OCI-LY3 (cell line): ENCODE results near the gene LPXN.

Source experiments
- H2AFZ ChIP-seq: fragments of 200-600, 300-600 bp; shearing (Covaris generic); 2 replicates; pipeline ENCODE4 v1.6.0; 2014; ENCODE audit warnings: antibody characterized with exemption, low read depth, low read length
- H3K27ac ChIP-seq: fragments of 200-600, 300-600 bp; sonication (generic); 2 replicates; pipeline ENCODE4 v1.5.1; 2014; ENCODE audit warnings: mild to moderate bottlenecking, low read length, moderate library complexity, mixed read lengths
- H3K27me3 ChIP-seq: fragments of 200-600, 300-600 bp; sonication (generic); 2 replicates; pipeline ENCODE4 v1.6.1; 2014; ENCODE audit warnings: low read depth, low read length, mixed read lengths
- H3K36me3 ChIP-seq: fragments of 200-600, 300-600 bp; sonication (generic); replicated peaks from 2 replicates; pipeline ENCODE3; 2014; ENCODE audit warnings: low read depth, low read length, mixed read lengths
- H3K4me1 ChIP-seq: fragments of 300-600, 200-600 bp; sonication (generic); 2 replicates; pipeline ENCODE4 v1.6.1; 2014; ENCODE audit warnings: low read length, mixed read lengths
- H3K4me2 ChIP-seq: fragments of 200-600, 300-600 bp; sonication (generic); 2 replicates; pipeline ENCODE4 v1.6.1; 2014; ENCODE audit warnings: low read length, mixed read lengths
- H3K4me3 ChIP-seq: fragments of 300-600, 200-600 bp; sonication (generic); 2 replicates; pipeline ENCODE4 v1.5.1; 2014; ENCODE audit warnings: antibody characterized with exemption, mild to moderate bottlenecking, low read length, moderate library complexity
- H3K79me2 ChIP-seq: fragments of 300-600, 200-600 bp; shearing (Covaris generic); 2 replicates; pipeline ENCODE4 v1.6.1; 2014; ENCODE audit warnings: mild to moderate bottlenecking, low read length, mixed read lengths
- H3K9ac ChIP-seq: fragments of 300-600, 200-600 bp; shearing (Covaris generic); 2 replicates; pipeline ENCODE4 v1.6.0; 2014; ENCODE audit warnings: mild to moderate bottlenecking, low read length, moderate library complexity
- H3K9me3 ChIP-seq: fragments of 200-600, 300-600 bp; shearing (Covaris generic); 2 replicates; pipeline ENCODE4 v1.6.1; 2014; ENCODE audit warnings: low read length, mixed read lengths; ENCODE audit not compliant: insufficient read depth
- H4K20me1 ChIP-seq: fragments of 200-600, 300-600 bp; sonication (generic); 2 replicates; pipeline ENCODE4 v1.6.1; 2016; ENCODE audit warnings: low read length, mixed read lengths; ENCODE audit not compliant: insufficient read depth
- EZH2phosphoT487 ChIP-seq: fragments of 200-600 bp; shearing (Covaris generic); IDR thresholded peaks from 2 replicates; pipeline ENCODE4 v1.6.1; 2018; ENCODE audit warnings: antibody characterized with exemption, mixed run types, low read depth
- TF ChIP-seq, protein P1 (sequence below): fragments of 200-600, 300-600 bp; sonication (generic); IDR thresholded peaks from 2 replicates; pipeline ENCODE4 v1.5.1; 2014; ENCODE audit warnings: antibody characterized with exemption, low read length, low read depth

LPXN gene

DNA sequence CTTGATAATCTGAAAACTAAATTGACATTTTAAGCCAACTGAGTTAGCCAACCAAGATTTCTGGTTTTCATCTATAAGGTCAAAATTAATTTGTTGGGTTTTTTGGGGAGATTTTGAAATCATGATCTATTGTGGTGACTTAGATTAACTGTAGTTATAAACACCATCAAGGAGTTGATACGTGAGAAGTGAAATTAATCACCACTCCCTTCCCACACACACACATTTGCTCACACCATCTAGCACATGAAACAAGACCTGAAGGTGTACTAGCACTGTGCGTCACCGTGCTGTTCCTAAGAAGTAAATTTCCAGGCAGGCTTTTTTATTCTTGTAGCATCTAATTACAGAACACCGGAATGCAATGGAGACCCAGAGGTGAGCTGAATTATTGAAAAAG, 69.8 kb downstream of the LPXN start:
- peaks cover 4% of the 10 kb centered on the region; the same call in 1 of the 2 replicates for H4K20me1 ChIP-seq
- no peaks in the 10 kb centered on the region for H3K9me3 ChIP-seq

DNA sequence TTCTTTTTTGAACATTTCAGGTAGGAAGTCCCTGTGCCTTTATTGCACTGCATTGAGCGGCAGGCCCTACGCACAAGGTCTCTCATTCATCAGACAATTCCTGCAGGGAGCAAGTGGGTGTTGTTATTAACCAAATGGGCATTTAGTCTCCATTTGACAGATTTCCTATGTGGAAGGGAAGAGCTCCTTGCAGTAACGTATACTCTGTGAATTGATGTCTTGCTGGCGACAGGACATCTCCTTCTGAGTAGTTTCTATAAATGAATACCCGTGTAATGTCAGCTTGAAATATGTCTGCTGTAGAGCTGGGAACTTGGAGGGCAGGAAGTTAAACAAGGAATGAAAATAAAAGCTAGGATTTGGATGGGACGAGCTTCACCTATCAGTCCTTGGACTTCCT, 71.4 kb downstream of the LPXN start:
- Histone ChIP-seq H3K36me3 (no peaks in the 10 kb centered on the region), H3K27ac (no peak overlapping the region), H3K79me2 (no peaks in the 10 kb centered on the region), H2AFZ (no peak overlapping the region), H3K9ac (no peak overlapping the region), H4K20me1 (peaks cover 4% of the 10 kb centered on the region; the same call in 1 of the 2 replicates), H3K4me2 (no peak overlapping the region), H3K4me3 (no peak overlapping the region), H3K9me3 (no peaks in the 10 kb centered on the region), H3K4me1 (peaks cover 40% of the 10 kb centered on the region), H3K27me3 (0 out of 2 replicates have a peak, but pooled peaks cover 13% of the 10 kb centered on the region)
- TF ChIP-seq EZH2phosphoT487: no peak
- TF ChIP-seq, protein P1, sequence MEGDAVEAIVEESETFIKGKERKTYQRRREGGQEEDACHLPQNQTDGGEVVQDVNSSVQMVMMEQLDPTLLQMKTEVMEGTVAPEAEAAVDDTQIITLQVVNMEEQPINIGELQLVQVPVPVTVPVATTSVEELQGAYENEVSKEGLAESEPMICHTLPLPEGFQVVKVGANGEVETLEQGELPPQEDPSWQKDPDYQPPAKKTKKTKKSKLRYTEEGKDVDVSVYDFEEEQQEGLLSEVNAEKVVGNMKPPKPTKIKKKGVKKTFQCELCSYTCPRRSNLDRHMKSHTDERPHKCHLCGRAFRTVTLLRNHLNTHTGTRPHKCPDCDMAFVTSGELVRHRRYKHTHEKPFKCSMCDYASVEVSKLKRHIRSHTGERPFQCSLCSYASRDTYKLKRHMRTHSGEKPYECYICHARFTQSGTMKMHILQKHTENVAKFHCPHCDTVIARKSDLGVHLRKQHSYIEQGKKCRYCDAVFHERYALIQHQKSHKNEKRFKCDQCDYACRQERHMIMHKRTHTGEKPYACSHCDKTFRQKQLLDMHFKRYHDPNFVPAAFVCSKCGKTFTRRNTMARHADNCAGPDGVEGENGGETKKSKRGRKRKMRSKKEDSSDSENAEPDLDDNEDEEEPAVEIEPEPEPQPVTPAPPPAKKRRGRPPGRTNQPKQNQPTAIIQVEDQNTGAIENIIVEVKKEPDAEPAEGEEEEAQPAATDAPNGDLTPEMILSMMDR: no peak

More for the DNA sequence above, 69.8 kb downstream of the LPXN start:
- Histone ChIP-seq H3K79me2 (no peaks in the 10 kb centered on the region), H2AFZ (no peak overlapping the region), H3K4me2 (no peak overlapping the region), H3K27ac (no peak overlapping the region), H3K4me3 (no peak overlapping the region), H3K4me1 (peaks cover 40% of the 10 kb centered on the region), H3K36me3 (no peaks in the 10 kb centered on the region), H3K27me3 (0 out of 2 replicates have a peak, but pooled peaks cover 13% of the 10 kb centered on the region), H3K9ac (no peak overlapping the region)
- TF ChIP-seq, protein P1: no peak
- no peak for TF ChIP-seq EZH2phosphoT487

DNA sequence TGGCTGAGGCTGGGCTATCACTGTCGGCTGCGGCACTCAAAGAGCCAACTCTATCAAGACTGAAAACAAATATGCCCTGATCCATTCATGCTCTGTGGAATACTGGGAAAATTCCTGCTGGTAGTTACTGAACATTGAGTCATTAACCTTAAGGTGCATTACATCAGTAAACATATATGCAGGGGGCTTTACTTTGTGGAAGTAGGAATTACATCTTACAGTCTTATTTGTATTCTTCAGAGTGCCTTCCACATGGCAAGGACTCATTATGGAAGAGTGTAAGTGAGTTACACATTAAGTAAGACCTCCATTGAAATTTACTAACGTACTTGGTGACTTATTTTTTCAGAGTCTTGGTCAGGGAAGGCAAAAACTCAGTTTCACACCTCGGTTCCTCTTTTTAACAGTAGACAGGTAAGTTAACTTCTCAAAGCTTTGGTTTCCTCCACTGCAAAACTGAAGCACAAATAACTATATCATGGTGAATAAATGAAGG, 72.2 kb downstream of the LPXN start:
- peaks cover 40% of the 10 kb centered on the region for H3K4me1 ChIP-seq
- TF ChIP-seq EZH2phosphoT487: no peak
- TF ChIP-seq, protein P1: no peak
- H3K9ac ChIP-seq: no peak overlapping the region
- 0 out of 2 replicates have a peak, but pooled peaks cover 8% of the 10 kb centered on the region for H3K27me3 ChIP-seq
- H3K36me3 ChIP-seq: no peaks in the 10 kb centered on the region
- H2AFZ ChIP-seq: no peak overlapping the region
- no peak overlapping the region for H3K27ac ChIP-seq
- H3K4me2 ChIP-seq: peak overlapping the region; percentile 49
- H3K4me3 ChIP-seq: 0 out of 2 replicates have a peak overlapping the region, but pooled peaks have one; percentile 6
- H3K9me3 ChIP-seq: no peaks in the 10 kb centered on the region
- peaks cover 4% of the 10 kb centered on the region; the same call in 1 of the 2 replicates for H4K20me1 ChIP-seq
- no peaks in the 10 kb centered on the region for H3K79me2 ChIP-seq

DNA sequence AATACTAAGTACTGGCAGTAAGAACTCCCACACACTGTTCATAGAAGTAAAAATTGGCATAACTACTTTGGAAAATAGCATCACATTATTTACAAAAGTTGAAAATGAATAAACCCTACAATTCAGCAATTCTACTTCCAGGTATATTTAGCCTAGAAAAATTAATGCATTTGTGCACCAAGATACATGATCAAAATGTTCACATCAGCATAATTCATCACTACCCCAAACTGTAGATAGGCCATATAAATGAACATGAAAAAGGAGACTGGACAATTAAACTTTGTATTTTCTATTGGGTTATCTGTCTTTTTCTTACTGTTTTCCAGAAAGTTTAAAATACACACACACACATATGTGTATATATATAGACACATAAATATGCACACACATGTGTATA, 73.7 kb downstream of the LPXN start:
- no peaks in the 10 kb centered on the region for H3K9me3 ChIP-seq
- no peak overlapping the region for H2AFZ ChIP-seq
- no peak overlapping the region for H3K4me3 ChIP-seq
- H4K20me1 ChIP-seq: 0 out of 2 replicates have a peak, but pooled peaks cover under 1% of the 10 kb centered on the region
- H3K4me2 ChIP-seq: no peak overlapping the region
- H3K36me3 ChIP-seq: no peaks in the 10 kb centered on the region
- TF ChIP-seq, protein P1: no peak
- no peak for TF ChIP-seq EZH2phosphoT487
- H3K9ac ChIP-seq: no peak overlapping the region
- no peak overlapping the region for H3K27ac ChIP-seq
- no peaks in the 10 kb centered on the region for H3K79me2 ChIP-seq
- 0 out of 2 replicates have a peak, but pooled peaks cover 8% of the 10 kb centered on the region for H3K27me3 ChIP-seq
- H3K4me1 ChIP-seq: peaks cover 33% of the 10 kb centered on the region
